NT2/D1 (cell line): ENCODE data around the gene POU3F3.

Experiments used
- DNase-seq: peaks from one replicate; pipeline ENCODE4 v3.0.0-alpha.2; 2011; ENCODE audit warnings: low read depth, low spot score
- H3K27me3 ChIP-seq: 2 replicates; pipeline ENCODE4 v1.6.0; 2011; ENCODE audit warnings: mild to moderate bottlenecking; ENCODE audit not compliant: insufficient read length, insufficient read depth
- H3K36me3 ChIP-seq: 2 replicates; pipeline ENCODE4 v1.6.1; 2011; ENCODE audit warnings: mild to moderate bottlenecking, low read length, mixed read lengths; ENCODE audit not compliant: insufficient read depth, insufficient read length
- H3K4me1 ChIP-seq: 2 replicates; pipeline ENCODE4 v1.5.1; 2011; ENCODE audit not compliant: insufficient read depth, insufficient read length
- H3K4me3 ChIP-seq: 2 replicates; pipeline ENCODE4 v1.5.1; 2011; ENCODE audit warnings: low read depth; ENCODE audit not compliant: insufficient read length
- H3K9ac ChIP-seq: 2 replicates; pipeline ENCODE4 v1.6.0; 2011; ENCODE audit warnings: low read depth; ENCODE audit not compliant: insufficient read length
- H3K9me3 ChIP-seq: 2 replicates; pipeline ENCODE4 v1.5.1; 2011; ENCODE audit warnings: mild to moderate bottlenecking, low read length; ENCODE audit not compliant: insufficient read depth
- SUZ12 ChIP-seq: IDR thresholded peaks from 2 replicates; pipeline ENCODE4 v1.6.1; 2011; ENCODE audit not compliant: insufficient read length, insufficient read depth; ENCODE audit errors: extremely low read depth
- YY1 ChIP-seq: IDR thresholded peaks from 2 replicates; pipeline ENCODE4 v1.6.1; 2011; ENCODE audit not compliant: insufficient read length, insufficient read depth
- ZNF274 ChIP-seq: IDR thresholded peaks from 2 replicates; pipeline ENCODE4 v1.6.1; 2011; ENCODE audit warnings: mild to moderate bottlenecking, low read depth, low read length

POU3F3 gene

DNA sequence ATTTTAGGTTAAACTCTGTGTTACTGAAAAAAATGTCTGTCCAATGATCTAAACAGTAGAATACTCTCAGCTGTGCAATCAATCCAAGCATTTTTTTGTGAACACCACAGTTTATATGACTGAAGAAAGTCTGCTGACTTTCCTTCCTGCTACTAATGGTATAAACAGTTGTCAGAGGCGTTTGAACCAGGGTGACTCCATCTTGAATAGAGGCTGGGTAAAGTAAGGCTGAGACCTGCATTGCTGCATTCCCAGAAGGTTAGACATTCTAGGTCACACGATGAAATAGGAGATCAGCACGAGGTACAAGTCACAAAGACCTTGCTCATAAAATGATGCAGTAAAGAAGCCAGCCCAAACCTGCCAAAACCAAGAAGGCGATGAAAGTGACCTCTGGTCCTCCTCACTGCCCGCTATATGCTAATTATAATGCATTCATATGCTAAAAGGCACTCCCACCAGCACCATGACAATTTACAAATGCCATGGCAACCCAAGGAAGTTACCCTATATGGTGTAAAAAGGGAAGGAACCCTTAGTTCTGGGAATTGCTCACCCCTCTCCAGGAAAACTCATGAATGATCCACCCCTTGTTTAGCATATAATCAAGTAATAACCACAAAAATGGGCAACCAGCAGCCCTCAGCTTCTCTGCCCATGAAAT lies 31.3 kb downstream of the POU3F3 start:
- H3K4me3 ChIP-seq = no peak overlapping the region
- TF ChIP-seq YY1 (no peak), ZNF274 (no peak), SUZ12 (no peak)
- no peaks in the 10 kb centered on the region for H3K36me3 ChIP-seq
- no peaks in the 10 kb centered on the region for H3K4me1 ChIP-seq
- no peaks in the 10 kb centered on the region for H3K27me3 ChIP-seq
- H3K9ac ChIP-seq = no peak overlapping the region
- H3K9me3 ChIP-seq = no peaks in the 10 kb centered on the region
- DNase-seq = no peak

- Histone ChIP-seq H3K4me1 (no peaks in the 10 kb centered on the region), H3K9me3 (no peaks in the 10 kb centered on the region), H3K4me3 (no peak overlapping the region), H3K36me3 (no peaks in the 10 kb centered on the region), H3K9ac (no peak overlapping the region), H3K27me3 (no peaks in the 10 kb centered on the region)
- TF ChIP-seq YY1 = no peak
- no peak for TF ChIP-seq ZNF274
- no peak for TF ChIP-seq SUZ12
- no peak for DNase-seq
Observed at GRCh38 chr2:104887676-104888075, 33.8 kb downstream of the POU3F3 start.

- no peaks in the 10 kb centered on the region for H3K4me1 ChIP-seq
- H3K36me3 ChIP-seq = no peaks in the 10 kb centered on the region
- H3K9me3 ChIP-seq = no peaks in the 10 kb centered on the region
- H3K9ac ChIP-seq = no peak overlapping the region
- no peak for TF ChIP-seq YY1
- no peak for TF ChIP-seq ZNF274
- TF ChIP-seq SUZ12 = no peak
- H3K27me3 ChIP-seq = no peaks in the 10 kb centered on the region
- DNase-seq = no peak
- H3K4me3 ChIP-seq = no peak overlapping the region
Observed at GRCh38 chr2:104888489-104889258, 34.8 kb downstream of the POU3F3 start.

- no peak overlapping the region for H3K9ac ChIP-seq
- DNase-seq = no peak
- no peaks in the 10 kb centered on the region for H3K36me3 ChIP-seq
- no peak overlapping the region for H3K4me3 ChIP-seq
- H3K9me3 ChIP-seq = no peaks in the 10 kb centered on the region
- H3K4me1 ChIP-seq = no peaks in the 10 kb centered on the region
- TF ChIP-seq SUZ12 (no peak), YY1 (no peak), ZNF274 (no peak)
- H3K27me3 ChIP-seq = no peaks in the 10 kb centered on the region
Observed at GRCh38 chr2:104889291-104889959, 35.5 kb downstream of the POU3F3 start.

DNA sequence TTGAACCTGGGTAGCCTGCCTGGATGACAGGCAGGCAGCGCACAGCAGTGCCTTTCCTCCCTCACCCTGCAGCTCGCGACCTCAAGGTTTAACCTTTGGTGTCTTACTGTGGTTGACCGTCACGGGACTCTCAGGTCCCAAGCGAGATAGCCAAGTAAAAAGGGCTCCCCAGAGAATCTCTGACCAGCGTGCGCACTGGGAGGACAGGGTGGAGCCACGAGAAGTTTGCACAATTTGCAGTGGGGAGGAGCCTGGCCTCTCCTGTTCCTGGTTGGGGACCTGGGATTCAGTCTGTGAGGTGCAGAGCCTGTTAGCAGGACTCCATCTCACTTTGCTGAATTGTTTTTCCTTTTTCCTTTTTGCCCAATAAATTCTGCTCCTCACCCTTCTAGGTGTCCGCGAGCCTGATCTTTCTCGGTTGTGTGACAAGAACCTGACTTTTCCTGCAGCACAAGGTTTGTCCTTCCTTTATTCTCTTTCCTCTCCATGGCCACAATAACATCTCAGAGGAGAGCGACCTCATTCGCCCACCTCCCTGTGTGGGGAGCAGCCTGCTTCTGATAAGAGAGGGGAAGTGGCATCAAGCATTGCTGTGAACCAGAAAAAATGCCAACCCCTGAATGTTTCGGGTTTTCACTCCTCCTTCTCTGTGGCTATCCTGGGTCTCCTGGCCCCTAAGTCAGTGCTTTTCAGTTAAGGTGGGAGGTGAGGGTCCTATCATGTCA lies 36.2 kb downstream of the POU3F3 start:
- Histone ChIP-seq H3K4me3 (no peak overlapping the region), H3K36me3 (no peaks in the 10 kb centered on the region), H3K9ac (no peak overlapping the region), H3K9me3 (no peaks in the 10 kb centered on the region), H3K4me1 (no peaks in the 10 kb centered on the region), H3K27me3 (no peaks in the 10 kb centered on the region)
- TF ChIP-seq YY1 (no peak), SUZ12 (no peak), ZNF274 (no peak)
- no peak for DNase-seq

GRCh38 chr2:104890685-104891069 lies 36.8 kb downstream of the POU3F3 start:
- no peaks in the 10 kb centered on the region for H3K27me3 ChIP-seq
- TF ChIP-seq ZNF274 (no peak), SUZ12 (no peak), YY1 (no peak)
- no peak overlapping the region for H3K9ac ChIP-seq
- no peak for DNase-seq
- no peaks in the 10 kb centered on the region for H3K4me1 ChIP-seq
- no peak overlapping the region for H3K4me3 ChIP-seq
- H3K9me3 ChIP-seq = peaks cover 4% of the 10 kb centered on the region; the same call in 1 of the 2 replicates
- no peaks in the 10 kb centered on the region for H3K36me3 ChIP-seq
